ENCODE measurements around the gene PFN3.

DNA sequence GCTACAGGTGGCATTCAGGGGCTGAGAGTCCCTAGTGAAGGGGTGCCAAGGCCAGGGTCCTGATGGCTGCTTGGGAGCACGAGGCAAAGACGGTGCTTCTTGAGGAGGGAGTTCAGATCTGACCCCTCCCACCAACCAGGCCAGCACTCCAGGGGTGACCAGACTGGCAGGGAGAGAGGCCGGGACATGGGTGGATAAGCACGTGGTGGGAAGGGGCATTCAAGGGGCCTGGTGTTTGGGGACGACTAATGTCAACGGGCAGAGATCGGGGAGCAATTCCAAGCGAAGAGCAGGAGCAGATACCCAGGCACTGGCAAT lies 38.2 kb downstream of the PFN3 start:
- TF ChIP-seq CTCF (IDR thresholded peaks at IDR 0.05) (no peak), POLR2A (IDR thresholded peaks at IDR 0.05) (no peak)

All from sigmoid colon (tissue), 3 donors.